ENCODE results near the gene CASS4. TPM values are rescaled to one million over a fixed set of nuclear protein-coding genes. Genes with fewer than 3 reads are reported as not detected.

Gene CASS4
- polyA plus RNA-seq, 2 of the 4 experiments (the other 2 are of a cell fraction) = 0.09 TPM

GRCh38 chr20:56392132-56392880 lies 19.8 kb upstream of the CASS4 start, which contains the start of the genes AURKA and CSTF1 (continued):
- no peak; the same call in 1 of the 2 replicates for TF ChIP-seq HMGXB4 (CRISPR knock-in tag; IDR thresholded peaks at IDR 0.05; ENCODE audit: borderline replicate concordance)
- TF ChIP-seq HES2 (IDR thresholded peaks at IDR 0.05) = no peak
- TF ChIP-seq JUN (IDR thresholded peaks at IDR 0.05) = peak; percentile 81 to 84; a peak in 4 of 5 replicates
- TF ChIP-seq TP53 (CRISPR knock-in tag; IDR thresholded peaks at IDR 0.05) = no peak
- TF ChIP-seq RARB (CRISPR knock-in tag; IDR thresholded peaks at IDR 0.05) = 0 out of 2 replicates have a peak, but pooled peaks have one; percentile 37
- no peak for TF ChIP-seq JUNB (IDR thresholded peaks at IDR 0.05)
- no peak for TF ChIP-seq FOSL2 (IDR thresholded peaks at IDR 0.05)
- peak; percentile 71 for TF ChIP-seq FOSL2 (CRISPR knock-in tag; IDR thresholded peaks at IDR 0.05)
- TF ChIP-seq ESRRA (IDR thresholded peaks at IDR 0.05; ENCODE audit: borderline replicate concordance, low read length) = peak; percentile 71; the same call in 1 of the 2 replicates
- TF ChIP-seq TFCP2L1 (CRISPR knock-in tag; IDR thresholded peaks at IDR 0.05) = no peak
- no peak for TF ChIP-seq USF2 (IDR thresholded peaks at IDR 0.05)
- peak; percentile 59; the same call in 1 of the 2 replicates for TF ChIP-seq FOXS1 (CRISPR knock-in tag; IDR thresholded peaks at IDR 0.05)
- no peak for TF ChIP-seq NPAS2 (CRISPR knock-in tag; IDR thresholded peaks at IDR 0.05; ENCODE audit: borderline replicate concordance)
- no peak for TF ChIP-seq RFX5 (IDR thresholded peaks at IDR 0.05)
- no peak for TF ChIP-seq ZNF302 (CRISPR knock-in tag; IDR thresholded peaks at IDR 0.05)
- TF ChIP-seq POLR2AphosphoS2 (conservative IDR thresholded peaks at IDR 0.05; ENCODE audit: low read length) = no peak
- TF ChIP-seq HOXB13 (CRISPR knock-in tag; IDR thresholded peaks at IDR 0.05; ENCODE audit: low read depth) = 0 out of 2 replicates have a peak, but pooled peaks have one; percentile 59
- no peak; the same call in 1 of the 2 replicates for TF ChIP-seq ATOH8 (CRISPR knock-in tag; IDR thresholded peaks at IDR 0.05; ENCODE audit: low read depth)
- no peak for TF ChIP-seq CBX2 (IDR thresholded peaks at IDR 0.05; ENCODE audit: borderline replicate concordance, low read depth)
- TF ChIP-seq SMC3 (IDR thresholded peaks at IDR 0.05) = no peak
- TF ChIP-seq RCOR1 (IDR thresholded peaks at IDR 0.05; ENCODE audit: low read depth, low read length) = no peak
- no peak for TF ChIP-seq ELK1 (IDR thresholded peaks at IDR 0.05; ENCODE audit: low read depth, low read length)
- peak; percentile 86; the same call in 1 of the 3 replicates for TF ChIP-seq BCL3 (IDR thresholded peaks at IDR 0.05)
- no peak for TF ChIP-seq EHMT2 (IDR thresholded peaks at IDR 0.05; ENCODE audit: low read depth)
